Activated T-helper 9 cell treated with anti-CD3 and anti-CD28 coated beads, Interleukin-2, amount 50 U/mL, for 16 hours (primary cell): ENCODE results near the gene TYMP.
A peak's percentile ranks its signal among the peaks of the same experiment; 100 is the strongest.
"Not testable (repeated sequence)": the region's sequence is repeated elsewhere in the genome, so short reads cannot be mapped to it uniquely, and the experiment has no call there.

Experiments
- DNase-seq: peaks from one replicate; pipeline ENCODE4 v3.0.0-alpha.2; 2020; ENCODE audit warnings: low read depth

The TYMP gene

GRCh38 chr22:50540381-50540780 is 10.6 kb upstream of the TYMP start:
- DNase-seq = no peak

- DNase-seq = no peak
Measured at GRCh38 chr22:50537765-50538164, 8.0 kb upstream of the TYMP start.

GRCh38 chr22:50536226-50536625 is 6.4 kb upstream of the TYMP start:
- DNase-seq = no peak

GRCh38 chr22:50535113-50535512 is 5.3 kb upstream of the TYMP start:
- DNase-seq = no peak

- not testable (repeated sequence) for DNase-seq
Measured at GRCh38 chr22:50533856-50534711, 4.3 kb upstream of the TYMP start.

GRCh38 chr22:50532824-50533796 is 3.3 kb upstream of the TYMP start:
- no peak for DNase-seq

- DNase-seq = no peak
Measured at GRCh38 chr22:50531962-50532674, 2.3 kb upstream of the TYMP start.

GRCh38 chr22:50531546-50531961 is 1.7 kb upstream of the TYMP start:
- DNase-seq = peak; percentile 66

GRCh38 chr22:50530877-50531545 is 1.2 kb upstream of the TYMP start:
- DNase-seq = peak; percentile 75

GRCh38 chr22:50530580-50530876 is 716 bp upstream of the TYMP start:
- no peak for DNase-seq

- no peak for DNase-seq
Measured at GRCh38 chr22:50529416-50529896, 356 bp downstream of the TYMP start.

GRCh38 chr22:50528682-50529415 is 963 bp downstream of the TYMP start:
- DNase-seq = no peak

GRCh38 chr22:50527921-50528681 is 1.7 kb downstream of the TYMP start:
- DNase-seq = no peak

GRCh38 chr22:50526834-50527801 is 2.7 kb downstream of the TYMP start:
- no peak for DNase-seq

GRCh38 chr22:50526108-50526833 is 3.5 kb downstream of the TYMP start:
- DNase-seq = peak; percentile 75

GRCh38 chr22:50525858-50526107 is 4.0 kb downstream of the TYMP start:
- DNase-seq = no peak

- peak; percentile 98 for DNase-seq
Measured at GRCh38 chr22:50525104-50525857, 4.5 kb downstream of the TYMP start, which contains the start of gene SCO2. TSS of gene SCO2 (minus strand) at chr22:50525598. CDS start at chr22:50524411, 1,187 bp downstream.

- DNase-seq = no peak
Measured at GRCh38 chr22:50524676-50525103, 5.1 kb downstream of the TYMP start.
